HepG2 (cell line): ENCODE measurements around the gene TMEM178A. TPM values are rescaled to one million over a fixed set of nuclear protein-coding genes. Genes with fewer than 3 reads are reported as not detected.

Experiments
- MBD4 ChIP-seq: IDR thresholded peaks from 2 replicates; pipeline ENCODE4 v1.6.1; 2012; ENCODE audit warnings: low read length, inconsistent platforms, borderline replicate concordance
- ZNF407 ChIP-seq: sonication (generic); formaldehyde crosslinking; IDR thresholded peaks from one replicate; pipeline ENCODE4 v1.5.1; 2020; ENCODE audit warnings: mild to moderate bottlenecking, missing genetic modification reagents; ENCODE audit errors: not compliant biosample characterization
- polyA plus RNA-seq, 8 experiments: library from polyadenylated mRNA; depleted of rRNA in 3 of 8; stranded (reverse) in 7 of 8; unstranded in 1 of 8; fragments of >200 nt; fragmentation: Illumina TruSeq in 4 of 8; extraction: Trizol in 4 of 8; gene quantifications; 2 replicates each; pipeline versions ENCODE4 v1.2.1 to v1.2.3, GENCODE V29; 2011 to 2016; ENCODE audit warnings: low read depth in 4 of 8, missing spikeins in 1 of 8, mixed read lengths in 1 of 8; ENCODE audit not compliant: insufficient read depth in 1 of 8
- total RNA-seq, 5 experiments: library from RNA; depleted of rRNA; stranded (reverse); fragments of >200 nt; fragmentation: Illumina TruSeq; extraction: Trizol; gene quantifications; 2 replicates each; pipeline ENCODE4 v1.2.3, GENCODE V29; 2016; ENCODE audit warnings: low read depth in 1 of 5
- TF ChIP-seq, protein P1 (sequence below): sonication (generic); formaldehyde crosslinking; IDR thresholded peaks from 2 replicates; pipeline ENCODE4 v1.4.0; 2020; ENCODE audit warnings: mild to moderate bottlenecking, missing genetic modification reagents

The TMEM178A gene
- total and polyA plus RNA-seq, 2 of the 13 experiments (the other 11 are each of a cell fraction or from before 2014, with no cell fraction given), result 0.38 to 3.3 TPM

DNA sequence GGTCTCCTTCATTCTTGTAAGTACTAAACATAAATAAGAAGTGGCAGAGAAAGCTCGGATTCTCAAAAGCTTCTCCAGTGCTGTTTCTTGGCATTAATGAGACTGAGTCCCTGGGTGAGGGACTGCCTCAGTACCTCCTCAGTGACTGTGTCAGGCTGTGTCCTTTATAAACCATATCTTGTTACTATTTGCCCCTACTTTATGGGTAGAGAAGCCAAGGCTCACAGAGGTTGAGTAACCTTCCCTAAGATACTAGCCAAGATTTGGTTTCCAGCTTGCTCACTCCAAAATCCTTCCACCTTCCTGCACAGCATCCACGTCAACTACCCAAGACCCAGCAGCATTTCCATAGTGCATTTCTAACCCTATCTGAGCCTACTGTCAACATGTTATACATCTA, 57.8 kb downstream of the TMEM178A start (continued):
- no peak for TF ChIP-seq ZNF407
- TF ChIP-seq MBD4, result no peak
- TF ChIP-seq, protein P1, sequence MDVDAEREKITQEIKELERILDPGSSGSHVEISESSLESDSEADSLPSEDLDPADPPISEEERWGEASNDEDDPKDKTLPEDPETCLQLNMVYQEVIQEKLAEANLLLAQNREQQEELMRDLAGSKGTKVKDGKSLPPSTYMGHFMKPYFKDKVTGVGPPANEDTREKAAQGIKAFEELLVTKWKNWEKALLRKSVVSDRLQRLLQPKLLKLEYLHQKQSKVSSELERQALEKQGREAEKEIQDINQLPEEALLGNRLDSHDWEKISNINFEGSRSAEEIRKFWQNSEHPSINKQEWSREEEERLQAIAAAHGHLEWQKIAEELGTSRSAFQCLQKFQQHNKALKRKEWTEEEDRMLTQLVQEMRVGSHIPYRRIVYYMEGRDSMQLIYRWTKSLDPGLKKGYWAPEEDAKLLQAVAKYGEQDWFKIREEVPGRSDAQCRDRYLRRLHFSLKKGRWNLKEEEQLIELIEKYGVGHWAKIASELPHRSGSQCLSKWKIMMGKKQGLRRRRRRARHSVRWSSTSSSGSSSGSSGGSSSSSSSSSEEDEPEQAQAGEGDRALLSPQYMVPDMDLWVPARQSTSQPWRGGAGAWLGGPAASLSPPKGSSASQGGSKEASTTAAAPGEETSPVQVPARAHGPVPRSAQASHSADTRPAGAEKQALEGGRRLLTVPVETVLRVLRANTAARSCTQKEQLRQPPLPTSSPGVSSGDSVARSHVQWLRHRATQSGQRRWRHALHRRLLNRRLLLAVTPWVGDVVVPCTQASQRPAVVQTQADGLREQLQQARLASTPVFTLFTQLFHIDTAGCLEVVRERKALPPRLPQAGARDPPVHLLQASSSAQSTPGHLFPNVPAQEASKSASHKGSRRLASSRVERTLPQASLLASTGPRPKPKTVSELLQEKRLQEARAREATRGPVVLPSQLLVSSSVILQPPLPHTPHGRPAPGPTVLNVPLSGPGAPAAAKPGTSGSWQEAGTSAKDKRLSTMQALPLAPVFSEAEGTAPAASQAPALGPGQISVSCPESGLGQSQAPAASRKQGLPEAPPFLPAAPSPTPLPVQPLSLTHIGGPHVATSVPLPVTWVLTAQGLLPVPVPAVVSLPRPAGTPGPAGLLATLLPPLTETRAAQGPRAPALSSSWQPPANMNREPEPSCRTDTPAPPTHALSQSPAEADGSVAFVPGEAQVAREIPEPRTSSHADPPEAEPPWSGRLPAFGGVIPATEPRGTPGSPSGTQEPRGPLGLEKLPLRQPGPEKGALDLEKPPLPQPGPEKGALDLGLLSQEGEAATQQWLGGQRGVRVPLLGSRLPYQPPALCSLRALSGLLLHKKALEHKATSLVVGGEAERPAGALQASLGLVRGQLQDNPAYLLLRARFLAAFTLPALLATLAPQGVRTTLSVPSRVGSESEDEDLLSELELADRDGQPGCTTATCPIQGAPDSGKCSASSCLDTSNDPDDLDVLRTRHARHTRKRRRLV, result no peak
